Germinal center (tissue), 1 donor: ENCODE results near the gene OLIG1.

ENCODE experiments used
- DNase-seq: peaks from one replicate; pipeline ENCODE4 v3.0.0; 2012; ENCODE audit warnings: mixed read lengths, low spot score

OLIG1 gene

GRCh38 chr21:33069994-33070743 lies at the start of gene OLIG1:
TSS of gene OLIG1 (plus strand) at chr21:33070141. CDS start at chr21:33070247, 106 bp downstream.
- peak; percentile 61 for DNase-seq

GRCh38 chr21:33020558-33021100 lies 49.3 kb upstream of the OLIG1 start:
- DNase-seq, result no peak

GRCh38 chr21:33021150-33021549 lies 48.8 kb upstream of the OLIG1 start:
- no peak for DNase-seq

DNA sequence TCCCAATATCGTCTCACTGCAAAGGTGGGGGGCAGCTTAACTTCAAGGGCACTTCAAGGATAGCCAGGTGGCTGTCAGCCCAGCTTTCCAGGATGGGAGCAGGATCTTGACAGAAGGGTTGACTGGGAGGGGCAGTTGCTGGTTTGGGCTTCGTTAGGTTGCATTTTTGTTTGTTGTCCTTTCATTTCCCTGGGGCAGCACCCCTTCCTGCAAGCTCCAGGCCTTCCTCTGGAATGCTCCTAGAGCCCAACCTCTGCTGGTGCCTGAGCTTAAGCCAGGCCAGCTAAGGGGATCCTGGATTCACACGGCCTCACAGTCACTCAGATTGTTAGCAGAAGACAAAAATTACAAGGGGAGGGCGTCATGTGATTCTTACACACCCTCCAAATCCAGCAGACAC lies 48.3 kb upstream of the OLIG1 start:
- no peak for DNase-seq

GRCh38 chr21:33022489-33022827 lies 47.5 kb upstream of the OLIG1 start:
- DNase-seq, result no peak

GRCh38 chr21:33022828-33023573 lies 46.9 kb upstream of the OLIG1 start:
- DNase-seq, result no peak

- DNase-seq, result no peak
These were observed 46.3 kb upstream of the OLIG1 start for GRCh38 chr21:33023574-33024200.

GRCh38 chr21:33024201-33025103 lies 45.5 kb upstream of the OLIG1 start:
- no peak for DNase-seq

DNA sequence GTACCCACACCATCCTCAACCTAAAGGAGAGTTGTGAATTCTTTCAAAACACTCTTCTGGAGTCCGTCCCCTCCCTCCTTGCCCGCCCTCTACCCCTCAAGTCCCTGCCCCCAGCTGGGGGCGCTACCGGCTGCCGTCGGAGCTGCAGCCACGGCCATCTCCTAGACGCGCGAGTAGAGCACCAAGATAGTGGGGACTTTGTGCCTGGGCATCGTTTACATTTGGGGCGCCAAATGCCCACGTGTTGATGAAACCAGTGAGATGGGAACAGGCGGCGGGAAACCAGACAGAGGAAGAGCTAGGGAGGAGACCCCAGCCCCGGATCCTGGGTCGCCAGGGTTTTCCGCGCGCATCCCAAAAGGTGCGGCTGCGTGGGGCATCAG lies 44.8 kb upstream of the OLIG1 start:
- DNase-seq, result no peak

DNA sequence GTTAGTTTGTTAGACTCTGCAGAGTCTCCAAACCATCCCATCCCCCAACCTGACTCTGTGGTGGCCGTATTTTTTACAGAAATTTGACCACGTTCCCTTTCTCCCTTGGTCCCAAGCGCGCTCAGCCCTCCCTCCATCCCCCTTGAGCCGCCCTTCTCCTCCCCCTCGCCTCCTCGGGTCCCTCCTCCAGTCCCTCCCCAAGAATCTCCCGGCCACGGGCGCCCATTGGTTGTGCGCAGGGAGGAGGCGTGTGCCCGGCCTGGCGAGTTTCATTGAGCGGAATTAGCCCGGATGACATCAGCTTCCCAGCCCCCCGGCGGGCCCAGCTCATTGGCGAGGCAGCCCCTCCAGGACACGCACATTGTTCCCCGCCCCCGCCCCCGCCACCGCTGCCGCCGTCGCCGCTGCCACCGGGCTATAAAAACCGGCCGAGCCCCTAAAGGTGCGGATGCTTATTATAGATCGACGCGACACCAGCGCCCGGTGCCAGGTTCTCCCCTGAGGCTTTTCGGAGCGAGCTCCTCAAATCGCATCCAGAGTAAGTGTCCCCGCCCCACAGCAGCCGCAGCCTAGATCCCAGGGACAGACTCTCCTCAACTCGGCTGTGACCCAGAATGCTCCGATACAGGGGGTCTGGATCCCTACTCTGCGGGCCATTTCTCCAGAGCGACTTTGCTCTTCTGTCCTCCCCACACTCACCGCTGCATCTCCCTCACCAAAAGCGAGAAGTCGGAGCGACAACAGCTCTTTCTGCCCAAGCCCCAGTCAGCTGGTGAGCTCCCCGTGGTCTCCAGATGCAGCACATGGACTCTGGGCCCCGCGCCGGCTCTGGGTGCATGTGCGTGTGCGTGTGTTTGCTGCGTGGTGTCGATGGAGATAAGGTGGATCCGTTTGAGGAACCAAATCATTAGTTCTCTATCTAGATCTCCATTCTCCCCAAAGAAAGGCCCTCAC lies 44.2 kb upstream of the OLIG1 start, which contains the start of gene OLIG2:
Gene OLIG2, plus strand, starts transcription at position 447 of the 954 bp plus-strand sequence. CDS start 928 bp downstream, outside the sequence.
- DNase-seq, result no peak

DNA sequence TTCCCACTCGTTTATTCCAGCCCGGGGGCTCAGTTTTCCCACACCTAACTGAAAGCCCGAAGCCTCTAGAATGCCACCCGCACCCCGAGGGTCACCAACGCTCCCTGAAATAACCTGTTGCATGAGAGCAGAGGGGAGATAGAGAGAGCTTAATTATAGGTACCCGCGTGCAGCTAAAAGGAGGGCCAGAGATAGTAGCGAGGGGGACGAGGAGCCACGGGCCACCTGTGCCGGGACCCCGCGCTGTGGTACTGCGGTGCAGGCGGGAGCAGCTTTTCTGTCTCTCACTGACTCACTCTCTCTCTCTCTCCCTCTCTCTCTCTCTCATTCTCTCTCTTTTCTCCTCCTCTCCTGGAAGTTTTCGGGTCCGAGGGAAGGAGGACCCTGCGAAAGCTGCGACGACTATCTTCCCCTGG lies 43.5 kb upstream of the OLIG1 start:
- no peak for DNase-seq

- DNase-seq, result no peak
These were observed 43.0 kb upstream of the OLIG1 start for GRCh38 chr21:33026878-33027400.

- no peak for DNase-seq
These were observed 42.3 kb upstream of the OLIG1 start for GRCh38 chr21:33027401-33028286.

DNA sequence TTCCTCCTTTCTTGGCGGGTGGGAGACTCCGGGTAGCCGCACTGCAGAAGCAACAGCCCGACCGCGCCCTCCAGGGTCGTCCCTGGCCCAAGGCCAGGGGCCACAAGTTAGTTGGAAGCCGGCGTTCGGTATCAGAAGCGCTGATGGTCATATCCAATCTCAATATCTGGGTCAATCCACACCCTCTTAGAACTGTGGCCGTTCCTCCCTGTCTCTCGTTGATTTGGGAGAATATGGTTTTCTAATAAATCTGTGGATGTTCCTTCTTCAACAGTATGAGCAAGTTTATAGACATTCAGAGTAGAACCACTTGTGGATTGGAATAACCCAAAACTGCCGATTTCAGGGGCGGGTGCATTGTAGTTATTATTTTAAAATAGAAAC lies 41.7 kb upstream of the OLIG1 start:
- no peak for DNase-seq

GRCh38 chr21:33028773-33029384 lies 41.1 kb upstream of the OLIG1 start:
- DNase-seq, result no peak

DNA sequence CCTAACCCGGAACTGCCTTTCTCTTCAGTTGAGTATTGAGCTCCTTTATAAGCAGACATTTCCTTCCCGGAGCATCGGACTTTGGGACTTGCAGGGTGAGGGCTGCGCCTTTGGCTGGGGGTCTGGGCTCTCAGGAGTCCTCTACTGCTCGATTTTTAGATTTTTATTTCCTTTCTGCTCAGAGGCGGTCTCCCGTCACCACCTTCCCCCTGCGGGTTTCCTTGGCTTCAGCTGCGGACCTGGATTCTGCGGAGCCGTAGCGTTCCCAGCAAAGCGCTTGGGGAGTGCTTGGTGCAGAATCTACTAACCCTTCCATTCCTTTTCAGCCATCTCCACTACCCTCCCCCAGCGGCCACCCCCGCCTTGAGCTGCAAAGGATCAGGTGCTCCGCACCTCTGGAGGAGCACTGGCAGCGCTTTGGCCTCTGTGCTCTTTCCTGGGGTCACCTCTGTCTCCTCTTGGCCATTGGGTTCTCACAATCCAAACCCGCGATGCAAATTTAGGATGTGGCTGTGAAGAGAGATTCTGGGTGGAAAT lies 40.5 kb upstream of the OLIG1 start:
- no peak for DNase-seq

GRCh38 chr21:33029975-33030461 lies 39.9 kb upstream of the OLIG1 start:
- DNase-seq, result no peak

DNA sequence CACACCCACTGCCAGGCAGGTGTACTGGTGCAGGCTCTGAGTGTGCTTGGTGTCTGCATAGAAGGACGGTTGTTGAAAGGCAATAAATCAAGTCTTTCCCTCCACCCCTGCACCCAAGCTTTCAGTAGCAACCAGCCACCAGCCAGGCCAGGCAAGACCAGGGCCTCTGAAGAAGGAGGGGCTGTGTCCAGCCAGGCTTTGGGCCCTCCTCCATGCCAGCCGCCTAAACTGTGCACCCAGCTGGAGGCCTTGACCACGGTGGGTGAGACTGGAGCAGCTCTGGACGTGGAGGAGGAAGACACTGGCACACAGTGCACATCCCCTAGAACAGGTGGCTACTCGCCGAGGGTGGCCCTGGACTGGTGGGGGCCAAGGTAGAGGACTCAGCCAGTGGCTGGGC lies 39.3 kb upstream of the OLIG1 start:
- DNase-seq, result no peak
